ACC112 (cell line): ENCODE results near the gene AUTS2.

ENCODE experiments used
- H2AFZ ChIP-seq: fragments of 200-600 bp; sonication (generic); one replicate; pipeline ENCODE4 v1.6.0; 2017; ENCODE audit warnings: antibody characterized with exemption, low read length; ENCODE audit not compliant: unreplicated experiment
- H3K27ac ChIP-seq: fragments of 200-600 bp; sonication (generic); 2 replicates; pipeline ENCODE4 v1.5.1; 2014; ENCODE audit warnings: low read depth, mild to moderate bottlenecking, antibody characterized with exemption, low read length, moderate library complexity
- H3K27me3 ChIP-seq: fragments of 200-600 bp; sonication (generic); 2 replicates; pipeline ENCODE4 v1.6.1; 2014; ENCODE audit warnings: mild to moderate bottlenecking, antibody characterized with exemption, low read length, moderate library complexity, mixed read lengths; ENCODE audit not compliant: insufficient read depth
- H3K36me3 ChIP-seq: fragments of 200-600 bp; sonication (generic); 2 replicates; pipeline ENCODE4 v1.6.1; 2016; ENCODE audit warnings: mild to moderate bottlenecking, antibody characterized with exemption, low read length, moderate library complexity, mixed read lengths; ENCODE audit not compliant: insufficient read depth
- H3K4me1 ChIP-seq: fragments of 200-600 bp; sonication (generic); one replicate; pipeline ENCODE4 v1.6.1; 2016; ENCODE audit warnings: low read length, mixed read lengths; ENCODE audit not compliant: insufficient read depth, unreplicated experiment, control insufficient read depth
- H3K4me3 ChIP-seq: fragments of 200-600 bp; sonication (generic); 2 replicates; pipeline ENCODE4 v1.5.1; 2014; ENCODE audit warnings: mild to moderate bottlenecking, low read depth, low read length
- H3K79me2 ChIP-seq: fragments of 200-600 bp; sonication (generic); one replicate; pipeline ENCODE4 v1.6.0; 2016; ENCODE audit warnings: low read length; ENCODE audit not compliant: control insufficient read depth, unreplicated experiment, insufficient read depth

The AUTS2 gene

DNA sequence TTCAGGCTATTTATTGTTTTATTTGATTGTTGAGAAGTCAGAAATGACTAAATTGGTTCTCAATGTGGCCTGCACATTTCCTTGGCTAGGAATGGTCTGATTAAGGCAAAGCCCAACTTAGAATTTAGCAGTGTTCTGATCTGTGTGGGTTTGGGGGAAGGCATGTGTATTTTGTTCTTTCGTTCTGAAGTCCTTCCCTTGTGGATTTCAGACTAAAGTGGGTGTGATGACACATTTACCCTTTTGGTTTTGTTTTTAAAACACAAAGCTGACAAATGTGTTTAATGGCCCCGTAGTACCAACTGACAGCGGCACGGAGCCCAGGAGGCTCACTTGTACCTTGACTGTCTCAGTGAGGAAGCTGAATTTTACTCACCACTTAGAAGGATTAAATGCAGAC, 1081.4 kb downstream of the AUTS2 start:
- Histone ChIP-seq H3K27me3 (no peaks in the 10 kb centered on the region), H3K79me2 (no peaks in the 10 kb centered on the region), H2AFZ (no peak overlapping the region), H3K4me3 (no peak overlapping the region), H3K36me3 (no peaks in the 10 kb centered on the region), H3K27ac (no peak overlapping the region), H3K4me1 (no peaks in the 10 kb centered on the region)

DNA sequence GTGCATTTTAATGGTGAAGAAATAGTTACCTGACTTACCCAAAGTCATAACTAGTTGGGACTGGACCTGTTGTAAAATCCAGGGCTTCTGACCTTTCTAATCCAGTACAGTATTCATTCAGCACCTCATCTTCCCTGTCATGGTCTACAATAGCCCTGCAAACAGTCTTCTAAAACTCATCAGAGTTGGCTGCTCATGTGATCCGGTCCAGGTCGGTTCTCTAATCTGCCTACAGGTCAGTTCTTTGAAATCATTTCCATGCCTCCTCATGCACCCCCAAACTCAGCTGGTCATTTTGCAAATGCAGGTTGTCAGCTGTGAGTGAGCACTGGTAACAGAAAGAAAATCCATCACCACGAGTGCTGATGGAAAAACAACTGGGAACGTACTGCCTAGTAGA, 1082.0 kb downstream of the AUTS2 start:
- H3K36me3 ChIP-seq: no peaks in the 10 kb centered on the region
- no peak overlapping the region for H3K4me3 ChIP-seq
- H3K27ac ChIP-seq: no peak overlapping the region
- H3K4me1 ChIP-seq: no peaks in the 10 kb centered on the region
- no peak overlapping the region for H2AFZ ChIP-seq
- H3K79me2 ChIP-seq: no peaks in the 10 kb centered on the region
- no peaks in the 10 kb centered on the region for H3K27me3 ChIP-seq

DNA sequence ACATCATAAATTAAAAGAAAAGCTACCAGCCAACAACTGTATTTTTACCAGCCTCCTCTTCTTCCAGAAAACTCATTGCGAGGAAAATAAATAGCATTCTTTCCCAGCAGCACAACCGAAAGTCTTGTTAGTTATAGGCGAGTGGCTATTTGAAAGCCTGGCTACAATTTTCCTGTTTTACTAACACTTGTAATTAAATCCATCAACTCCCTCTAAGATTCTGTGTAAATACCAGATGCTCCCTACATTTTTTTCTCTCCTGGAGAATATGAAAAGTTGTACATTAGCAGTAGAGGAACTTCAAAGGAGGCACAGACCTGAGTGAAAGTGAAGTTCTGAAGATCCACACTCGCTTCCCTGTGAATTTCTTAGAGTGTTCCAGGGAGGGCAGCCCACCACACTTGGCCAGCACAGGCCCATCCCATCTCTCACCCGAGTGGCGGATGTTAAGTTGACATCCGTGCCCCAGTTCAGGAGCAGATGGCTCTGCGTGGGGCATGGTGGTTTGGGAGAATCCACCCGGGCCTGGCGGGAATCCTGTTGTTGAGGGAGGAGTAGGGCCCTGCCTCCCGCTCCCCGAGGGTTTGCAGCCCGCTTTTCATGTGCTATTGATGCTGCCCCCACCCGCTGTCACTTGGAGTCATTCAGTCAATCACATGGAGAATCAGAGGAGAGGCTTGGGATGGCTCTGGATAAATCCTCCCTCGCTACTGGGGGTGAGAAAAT, 1082.6 kb downstream of the AUTS2 start:
- Histone ChIP-seq H3K36me3 (no peaks in the 10 kb centered on the region), H3K27me3 (no peaks in the 10 kb centered on the region), H3K27ac (no peak overlapping the region), H3K4me3 (no peak overlapping the region), H2AFZ (no peak overlapping the region), H3K4me1 (no peaks in the 10 kb centered on the region), H3K79me2 (no peaks in the 10 kb centered on the region)

DNA sequence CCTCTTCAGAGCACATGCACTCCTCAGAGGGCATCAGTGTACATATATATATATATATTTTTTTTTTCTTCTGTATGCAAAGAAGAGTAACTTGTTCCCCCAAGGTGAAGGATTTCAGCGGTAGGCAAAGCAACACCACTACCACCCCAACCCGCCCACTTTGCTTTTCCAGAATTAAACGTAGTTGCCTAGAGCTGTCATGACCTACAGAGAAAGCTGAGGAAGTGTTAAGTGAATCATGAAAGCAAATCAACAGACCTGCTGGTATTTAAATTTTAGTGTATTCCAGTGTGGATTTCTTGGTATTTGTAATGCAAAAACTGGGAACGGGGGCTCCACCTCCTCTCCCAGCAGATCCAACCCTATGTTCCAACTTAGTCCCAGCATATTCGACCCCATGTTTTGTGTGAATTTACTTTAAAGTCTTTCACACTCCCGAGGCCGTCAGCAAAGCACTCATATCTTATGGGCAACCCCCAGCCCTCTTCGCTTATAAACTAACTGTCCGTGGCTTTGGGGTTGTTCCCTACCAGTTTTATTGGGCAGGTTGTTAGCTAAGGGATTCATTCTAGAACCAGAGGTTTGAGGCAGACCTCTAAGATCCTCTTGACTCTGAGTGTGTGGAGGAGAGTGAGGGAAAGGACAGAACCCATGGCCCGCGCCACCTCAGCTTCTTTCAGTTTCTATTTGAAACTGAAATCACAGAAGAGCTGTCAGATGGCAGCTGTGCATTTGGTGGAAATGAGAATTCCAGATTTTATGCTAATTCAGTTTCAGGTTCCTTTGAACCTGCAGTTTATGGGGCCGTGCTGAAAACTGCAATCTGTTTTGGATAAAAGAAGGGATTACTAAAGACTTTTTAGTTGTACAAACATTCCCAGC, 1083.4 kb downstream of the AUTS2 start:
- Histone ChIP-seq H3K4me1 (no peaks in the 10 kb centered on the region), H3K4me3 (no peak overlapping the region), H2AFZ (no peak overlapping the region), H3K79me2 (no peaks in the 10 kb centered on the region), H3K36me3 (no peaks in the 10 kb centered on the region), H3K27me3 (no peaks in the 10 kb centered on the region), H3K27ac (no peak overlapping the region)

DNA sequence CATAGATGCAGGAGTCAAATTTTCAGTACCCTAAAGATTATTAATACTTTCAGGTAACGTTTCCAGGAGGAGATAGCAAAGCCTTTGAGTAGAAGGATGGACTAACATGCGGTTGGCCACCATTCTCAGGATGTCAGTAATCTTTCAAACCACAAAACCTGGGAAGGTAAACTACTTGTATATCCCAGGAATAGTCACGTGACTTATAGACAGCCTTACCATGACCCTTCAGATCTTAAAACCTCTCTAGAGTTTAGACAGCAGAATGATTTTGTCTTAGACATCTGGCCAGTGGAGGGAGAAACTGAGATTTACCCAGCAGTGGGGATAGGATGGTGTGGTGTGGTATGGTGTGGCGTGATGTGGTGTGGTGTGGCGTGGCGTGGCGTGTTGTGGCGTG, 1085.9 kb downstream of the AUTS2 start:
- H3K27me3 ChIP-seq: no peaks in the 10 kb centered on the region
- H3K4me3 ChIP-seq: no peak overlapping the region
- no peak overlapping the region for H2AFZ ChIP-seq
- no peaks in the 10 kb centered on the region for H3K4me1 ChIP-seq
- no peak overlapping the region for H3K27ac ChIP-seq
- H3K79me2 ChIP-seq: no peaks in the 10 kb centered on the region
- H3K36me3 ChIP-seq: no peaks in the 10 kb centered on the region

DNA sequence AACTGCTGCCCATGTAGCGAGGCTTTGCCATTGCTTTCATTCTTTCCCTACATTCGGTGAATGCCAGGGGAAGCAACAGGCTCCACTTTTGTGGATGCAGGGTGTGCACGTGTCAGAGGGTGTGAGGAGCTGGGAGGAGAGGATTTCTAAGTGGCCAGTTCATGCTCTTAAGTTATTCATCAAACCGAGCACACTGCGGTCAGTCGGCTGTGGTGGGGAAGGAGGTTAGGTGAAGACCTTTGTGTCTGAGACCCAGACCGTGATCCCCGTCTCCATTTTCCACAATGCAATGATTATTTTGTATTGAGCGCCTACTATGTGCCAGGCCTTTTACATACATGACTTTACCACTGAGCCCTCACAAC, 1095.0 kb downstream of the AUTS2 start:
- Histone ChIP-seq H3K27ac (no peak overlapping the region), H3K27me3 (peaks cover 32% of the 10 kb centered on the region), H3K79me2 (no peaks in the 10 kb centered on the region), H3K4me1 (peaks cover under 1% of the 10 kb centered on the region), H3K4me3 (peak overlapping the region; percentile 89), H2AFZ (no peak overlapping the region), H3K36me3 (no peaks in the 10 kb centered on the region)

DNA sequence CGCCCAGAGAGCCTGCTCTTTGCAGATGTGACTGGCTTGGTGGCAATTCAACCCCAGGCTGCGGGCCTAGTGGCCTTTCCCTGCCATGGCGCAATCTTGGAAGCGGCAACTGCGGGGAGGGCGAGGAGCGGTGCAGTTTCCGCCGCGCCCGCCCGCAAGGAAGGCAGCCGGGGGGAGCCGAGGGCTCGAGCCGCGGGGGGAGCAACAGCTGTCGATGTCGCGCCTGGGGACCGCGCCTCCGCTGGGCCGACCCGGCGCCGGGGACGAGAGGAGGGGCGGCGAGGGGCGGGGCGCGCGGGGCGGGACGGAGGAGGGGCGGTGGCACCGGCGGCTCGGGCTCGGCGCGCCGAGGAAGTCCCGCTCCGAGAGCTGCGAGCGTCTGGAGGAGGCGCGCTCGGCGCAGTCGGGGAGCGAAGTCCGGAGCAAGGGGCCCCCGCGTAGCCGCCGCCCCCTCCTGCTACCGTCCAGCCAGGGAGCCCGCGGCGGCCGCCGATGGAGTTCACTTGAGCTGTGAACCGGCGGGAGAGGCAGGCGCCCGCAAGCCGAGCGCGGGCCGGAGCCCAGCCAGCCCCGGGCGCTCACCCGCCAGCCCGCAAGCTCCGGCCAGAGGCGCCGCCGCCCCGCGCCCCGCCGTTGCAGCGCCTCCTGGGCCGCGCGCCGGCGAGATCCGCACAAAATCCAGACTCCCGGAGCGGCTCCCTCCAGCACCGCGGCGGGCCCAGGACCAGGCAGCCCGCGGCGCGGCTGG, 1095.6 kb downstream of the AUTS2 start:
- Histone ChIP-seq H3K4me3 (peak overlapping the region; percentile 89), H3K79me2 (no peaks in the 10 kb centered on the region), H3K27me3 (peaks cover 32% of the 10 kb centered on the region), H3K27ac (no peak overlapping the region), H3K4me1 (peaks cover 3% of the 10 kb centered on the region), H3K36me3 (no peaks in the 10 kb centered on the region), H2AFZ (peak overlapping the region; percentile 50)

DNA sequence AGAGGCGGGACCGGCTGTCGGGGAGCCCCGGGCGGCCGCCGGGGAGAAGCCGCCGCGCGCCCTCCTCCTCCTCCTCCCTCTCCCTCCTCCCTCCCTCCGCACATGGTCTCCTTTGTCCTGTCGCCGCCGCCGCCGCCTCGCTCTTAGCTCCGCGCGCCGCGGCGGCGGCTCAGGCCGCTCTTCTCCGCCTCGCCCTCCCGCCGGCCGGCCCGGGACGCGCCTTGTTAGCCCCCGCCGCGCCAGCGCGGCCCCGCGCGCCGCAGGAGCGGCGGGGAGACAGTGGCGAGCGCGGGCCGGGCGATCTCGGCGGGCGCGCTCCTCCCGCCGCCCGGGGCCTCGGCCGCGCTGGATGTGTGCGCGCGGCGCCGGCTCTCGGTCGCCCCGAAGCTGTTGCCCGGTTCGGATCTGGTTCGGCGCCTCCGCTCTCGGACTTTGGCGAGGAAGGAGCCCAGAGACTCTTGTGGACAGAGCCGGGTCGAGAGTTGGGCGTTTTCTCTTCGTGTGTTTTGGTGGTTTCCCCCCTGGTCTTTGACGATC, 1096.2 kb downstream of the AUTS2 start:
- Histone ChIP-seq H3K27me3 (peaks cover 32% of the 10 kb centered on the region), H3K4me1 (peaks cover 3% of the 10 kb centered on the region), H3K27ac (no peak overlapping the region), H3K79me2 (no peaks in the 10 kb centered on the region), H3K4me3 (peak overlapping the region; percentile 89), H2AFZ (peak overlapping the region; percentile 69), H3K36me3 (no peaks in the 10 kb centered on the region)

DNA sequence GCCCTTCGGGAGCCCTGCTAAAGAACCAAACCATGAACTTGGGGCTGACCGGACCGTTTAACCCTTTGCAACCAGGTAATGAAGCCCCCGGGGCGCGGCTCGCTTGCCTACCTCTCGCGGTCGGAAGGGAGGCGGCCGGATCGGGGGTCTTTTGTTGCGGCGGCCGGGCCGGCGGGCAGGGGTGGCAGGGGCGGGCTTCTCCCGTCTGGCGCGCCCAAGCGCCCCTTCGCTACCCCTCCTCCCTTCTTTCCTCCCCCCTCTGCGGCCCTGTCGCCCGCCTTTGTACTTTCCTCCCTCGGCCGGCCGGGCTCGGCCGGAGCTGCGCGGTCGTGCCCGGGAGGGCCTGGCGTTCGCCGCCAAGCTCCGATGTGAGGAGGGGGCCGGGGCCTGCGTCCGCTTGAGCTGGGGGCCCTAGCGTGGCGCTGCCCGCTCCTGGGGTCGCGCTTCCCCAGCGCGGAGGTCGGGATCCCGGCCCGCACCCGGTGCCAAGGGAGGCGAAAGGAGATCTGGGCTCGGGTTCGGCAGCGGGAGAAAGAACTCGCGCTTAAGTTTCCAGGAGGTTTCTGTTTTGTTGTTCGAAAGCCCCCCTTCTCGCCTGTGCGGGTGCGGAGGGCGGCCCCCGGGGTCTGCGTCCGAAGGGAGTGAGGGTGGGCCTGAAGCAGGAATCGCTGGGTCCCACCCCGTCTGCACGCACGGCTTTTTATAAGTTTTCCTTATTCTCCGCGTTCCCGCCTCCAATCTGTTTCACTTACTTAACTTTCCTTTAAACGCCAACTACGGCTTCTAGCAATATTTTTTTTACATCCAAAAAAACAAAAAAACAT, 1096.9 kb downstream of the AUTS2 start:
- Histone ChIP-seq H2AFZ (peak overlapping the region; percentile 69), H3K4me3 (peak overlapping the region; percentile 89), H3K27ac (no peak overlapping the region), H3K36me3 (no peaks in the 10 kb centered on the region), H3K4me1 (peaks cover 3% of the 10 kb centered on the region), H3K79me2 (no peaks in the 10 kb centered on the region), H3K27me3 (peaks cover 32% of the 10 kb centered on the region)

DNA sequence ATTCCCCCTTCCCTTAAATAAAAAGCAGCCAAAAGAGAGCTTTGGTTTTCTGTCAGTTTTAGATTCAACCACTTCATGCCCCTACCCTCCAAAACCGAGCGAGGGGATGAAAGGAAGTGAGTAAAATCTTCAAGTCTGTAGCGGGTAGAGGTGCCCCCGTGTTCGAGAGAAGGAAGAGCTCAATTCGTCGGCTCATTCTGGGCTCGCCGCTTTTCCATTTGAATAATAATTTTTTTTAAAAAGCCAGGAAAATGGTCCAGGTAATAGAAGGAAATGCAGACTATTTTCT, 1097.5 kb downstream of the AUTS2 start:
- Histone ChIP-seq H3K79me2 (no peaks in the 10 kb centered on the region), H3K36me3 (no peaks in the 10 kb centered on the region), H3K4me3 (peak overlapping the region; percentile 89), H3K27me3 (peaks cover 32% of the 10 kb centered on the region), H3K27ac (no peak overlapping the region), H2AFZ (peak overlapping the region; percentile 69), H3K4me1 (peaks cover 3% of the 10 kb centered on the region)
